Measurements from ENCODE around the gene SRSF1.

- TF ChIP-seq EZH2 (IDR thresholded peaks at IDR 0.05; ENCODE audit: borderline replicate concordance) = no peak
- no peak for TF ChIP-seq CTCF (IDR thresholded peaks at IDR 0.05; ENCODE audit: poor library complexity)
These were observed 15.5 kb downstream of the SRSF1 start for GRCh38 chr17:57991537-57991936.
